ENCODE results near the gene CNTNAP2. TPM values are rescaled to one million over a fixed set of nuclear protein-coding genes. Genes with fewer than 3 reads are reported as not detected.

CNTNAP2 gene
- total and polyA plus RNA-seq, 2 of the 8 experiments (the other 6 are each of a cell fraction or from before 2014, with no cell fraction given) = 27.9 to 71.0 TPM

- Histone ChIP-seq H2BK15ac (ENCODE audit: low read length) (no peak overlapping the region), H3K27ac (ENCODE audit: low read depth, low read length) (no peak overlapping the region), H3K18ac (ENCODE audit: extremely low read depth, low read length) (no peak overlapping the region), H2AFZ (ENCODE audit: low read length) (no peak overlapping the region), H2BK120ac (replicated peaks; ENCODE audit: low read depth, low read length) (no peak overlapping the region), H3K4me2 (ENCODE audit: insufficient read depth in 1 of 2, low read depth in 2 of 2, low read length in 2 of 2) (no peak overlapping the region), H3K4ac (replicated peaks; ENCODE audit: insufficient read length, low read depth, low read length) (no peak overlapping the region), H3K23ac (ENCODE audit: insufficient read length) (no peak overlapping the region), H3K36me3 (ENCODE audit: control insufficient read depth in 2 of 4, insufficient read depth in 4 of 4, low read length in 3 of 4) (no peaks in the 10 kb centered on the region), H3K79me2 (ENCODE audit: control insufficient read depth in 1 of 2, insufficient read depth in 2 of 2, low read length in 2 of 2) (no peaks in the 10 kb centered on the region), H4K20me1 (replicated peaks in 1 of 2; ENCODE audit: control insufficient read depth in 1 of 2, insufficient read depth in 2 of 2, low read length in 2 of 2) (no peaks in the 10 kb centered on the region), H2BK20ac (ENCODE audit: low read length) (no peak overlapping the region), H4K5ac (ENCODE audit: insufficient read length, low read depth, low read length) (no peak overlapping the region), H2BK5ac (ENCODE audit: low read depth, low read length) (no peak overlapping the region), H2AK5ac (ENCODE audit: low read depth, low read length) (no peak overlapping the region), H4K91ac (replicated peaks; ENCODE audit: insufficient read length, low read length) (no peak overlapping the region), H3K56ac (replicated peaks; ENCODE audit: insufficient read length, low read depth, low read length) (no peak overlapping the region), H3K4me1 (replicated peaks in 1 of 4; ENCODE audit: control insufficient read depth in 3 of 4, insufficient read depth in 4 of 4, low read length in 3 of 4) (no peaks in the 10 kb centered on the region), H3K79me1 (ENCODE audit: low read depth, low read length) (no peaks in the 10 kb centered on the region), H3K4me3 (ENCODE audit: extremely low read depth in 1 of 4, insufficient read depth in 2 of 4, low read depth in 3 of 4, low read length in 4 of 4) (no peak overlapping the region), H3K9me3 (ENCODE audit: insufficient read depth in 2 of 2, low read depth in 1 of 2, low read length in 1 of 2) (no peaks in the 10 kb centered on the region), H3K23me2 (ENCODE audit: low read depth, low read length) (no peaks in the 10 kb centered on the region), H3K14ac (ENCODE audit: insufficient read length) (no peak overlapping the region), H3K27me3 (replicated peaks in 1 of 4; ENCODE audit: control insufficient read depth in 3 of 4, extremely low read depth in 1 of 4, insufficient read depth in 3 of 4, low read length in 3 of 4) (no peaks in the 10 kb centered on the region), H4K8ac (ENCODE audit: extremely low read depth, insufficient read depth, low read length) (no peak overlapping the region), H2BK12ac (ENCODE audit: low read depth, low read length) (no peak overlapping the region), H3K9ac (replicated peaks in 1 of 4; ENCODE audit: extremely low read depth in 1 of 4, low read depth in 3 of 4, low read length in 3 of 4) (no peak overlapping the region)
- FAIRE-seq = no peak
- ChIA-PET CTCF (ENCODE audit: partially characterized antibody) (no interaction called here), POLR2A (ENCODE audit: partially characterized antibody) (no interaction called here)
- no peak for DNase-seq (ENCODE audit: low read depth in 1 of 2, low spot score in 2 of 2)
- WGBS, 2 experiments (ENCODE audit: extremely low coverage in 1 of 2, insufficient coverage in 1 of 2, insufficient read length in 1 of 2, insufficient replicate concordance in 2 of 2, low coverage in 1 of 2, low lambda C conversion rate in 2 of 2, missing lambda C conversion rate in 1 of 2) = 75% methylated on average over 2 of the region's 2 CpGs; no CpG with 5 or more reads in 1 of the 2 experiments
- TF ChIP-seq CREB1 (IDR thresholded peaks at IDR 0.05) = no peak
These were observed 459.3 kb downstream of the CNTNAP2 start for GRCh38 chr7:146575903-146576302.
